GM23248 (cell line): Measurements from ENCODE around the gene EVC.

Source experiments
- EZH2 ChIP-seq: fragments of 200-600 bp; sonication (generic); IDR thresholded peaks from 2 replicates; pipeline ENCODE4 v1.6.1; 2018; ENCODE audit warnings: antibody characterized with exemption, mild to moderate bottlenecking; ENCODE audit not compliant: insufficient read depth, poor library complexity, severe bottlenecking
- EZH2phosphoT487 ChIP-seq: fragments of 200-600 bp; sonication (generic); IDR thresholded peaks from 2 replicates; pipeline ENCODE4 v1.6.1; 2018; ENCODE audit warnings: antibody characterized with exemption, moderate library complexity, mild to moderate bottlenecking, low read depth; ENCODE audit not compliant: insufficient read depth

GRCh38 chr4:5796976-5797375, 86.0 kb downstream of the EVC start:
- TF ChIP-seq EZH2 (no peak), EZH2phosphoT487 (no peak)
